GM21576 (cell line): ENCODE measurements around the gene UCKL1.
"Not testable (repeated sequence)": the region's sequence is repeated elsewhere in the genome, so short reads cannot be mapped to it uniquely, and the experiment has no call there.

ENCODE experiments used
- ATAC-seq: cut with Tn5 transposase; IDR thresholded peaks from one replicate; pipeline ENCODE4 v1.9.1; 2021; ENCODE audit warnings: mild to moderate bottlenecking, moderate library complexity; ENCODE audit not compliant: unreplicated experiment

Gene UCKL1

GRCh38 chr20:63944078-63944941, 11.9 kb downstream of the UCKL1 start:
- no peak for ATAC-seq

- ATAC-seq = no peak
Observed at GRCh38 chr20:63943808-63944077, 12.5 kb downstream of the UCKL1 start.

GRCh38 chr20:63942969-63943807, 13.0 kb downstream of the UCKL1 start:
- no peak for ATAC-seq

GRCh38 chr20:63942250-63942951, 13.8 kb downstream of the UCKL1 start:
- no peak for ATAC-seq

- no peak for ATAC-seq
Observed at GRCh38 chr20:63941282-63942081, 14.7 kb downstream of the UCKL1 start.

GRCh38 chr20:63940472-63941266, 15.5 kb downstream of the UCKL1 start:
- ATAC-seq = no peak

- no peak for ATAC-seq
Observed at GRCh38 chr20:63940071-63940471, 16.1 kb downstream of the UCKL1 start.

- no peak for ATAC-seq
Observed at GRCh38 chr20:63939061-63939935, 16.9 kb downstream of the UCKL1 start.

- ATAC-seq = no peak
Observed at GRCh38 chr20:63937596-63937995, 18.6 kb downstream of the UCKL1 start.

- no peak for ATAC-seq
Observed at GRCh38 chr20:63935447-63935846, 20.8 kb downstream of the UCKL1 start.

GRCh38 chr20:63934271-63935068, 21.7 kb downstream of the UCKL1 start:
- no peak for ATAC-seq

- no peak for ATAC-seq
Observed at GRCh38 chr20:63933646-63934045, 22.6 kb downstream of the UCKL1 start.

- no peak for ATAC-seq
Observed at GRCh38 chr20:63932606-63933160, 23.5 kb downstream of the UCKL1 start.

- ATAC-seq = no peak
Observed at GRCh38 chr20:63931735-63932134, 24.5 kb downstream of the UCKL1 start.

- ATAC-seq = no peak
Observed at GRCh38 chr20:63930971-63931553, 25.2 kb downstream of the UCKL1 start.

- not testable (repeated sequence) for ATAC-seq
Observed at GRCh38 chr20:63929473-63929883, 26.7 kb downstream of the UCKL1 start.

- ATAC-seq = no peak
Observed at GRCh38 chr20:63929071-63929470, 27.1 kb downstream of the UCKL1 start.
